HG02938 (cell line): ENCODE data around the gene CD74.
"Not testable (repeated sequence)": the region's sequence is repeated elsewhere in the genome, so short reads cannot be mapped to it uniquely, and the experiment has no call there.

Source experiments
- ATAC-seq: cut with Tn5 transposase; IDR thresholded peaks from one replicate; pipeline ENCODE4 v1.9.1; 2021; ENCODE audit warnings: mild to moderate bottlenecking, moderate library complexity; ENCODE audit not compliant: unreplicated experiment

Gene CD74

GRCh38 chr5:150441813-150442698 is 29.3 kb upstream of the CD74 start:
- no peak for ATAC-seq

- ATAC-seq, result no peak
These were observed 28.5 kb upstream of the CD74 start for GRCh38 chr5:150440948-150441812.

DNA sequence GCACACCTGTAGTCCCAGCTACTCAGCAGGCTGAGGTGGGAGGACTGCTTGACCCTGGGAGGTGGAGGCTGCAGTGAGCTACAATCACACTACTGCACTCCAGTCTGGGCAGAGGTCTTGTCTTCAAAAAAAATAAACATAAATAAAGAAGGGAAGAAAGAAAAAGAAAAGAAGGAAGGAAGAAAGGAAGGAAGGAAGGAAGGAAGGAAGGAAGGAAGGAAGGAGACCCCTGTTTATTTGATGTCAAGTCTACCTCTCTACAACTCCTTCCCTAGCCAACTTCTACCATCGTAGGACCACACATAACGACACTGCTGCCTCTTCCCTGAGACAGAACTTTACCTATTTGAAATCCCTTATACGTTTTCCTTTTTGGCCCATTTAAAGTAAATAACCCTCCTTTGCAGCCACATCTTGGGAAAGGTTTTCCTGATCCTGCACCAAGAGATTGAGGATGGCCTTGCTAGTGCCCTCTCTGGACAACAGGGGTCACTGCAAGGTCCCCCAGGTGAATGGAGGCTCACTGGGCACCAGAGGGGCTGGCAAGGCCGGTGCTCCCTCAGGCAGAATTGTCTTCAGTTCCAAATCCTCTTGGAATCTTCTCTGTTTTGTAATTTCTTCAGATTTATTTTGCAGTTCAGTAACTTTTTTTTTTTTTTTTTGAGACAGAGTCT is 26.3 kb upstream of the CD74 start:
- ATAC-seq, result no peak

- peak; percentile 96 for ATAC-seq
These were observed 23.5 kb upstream of the CD74 start for GRCh38 chr5:150436141-150436680.

DNA sequence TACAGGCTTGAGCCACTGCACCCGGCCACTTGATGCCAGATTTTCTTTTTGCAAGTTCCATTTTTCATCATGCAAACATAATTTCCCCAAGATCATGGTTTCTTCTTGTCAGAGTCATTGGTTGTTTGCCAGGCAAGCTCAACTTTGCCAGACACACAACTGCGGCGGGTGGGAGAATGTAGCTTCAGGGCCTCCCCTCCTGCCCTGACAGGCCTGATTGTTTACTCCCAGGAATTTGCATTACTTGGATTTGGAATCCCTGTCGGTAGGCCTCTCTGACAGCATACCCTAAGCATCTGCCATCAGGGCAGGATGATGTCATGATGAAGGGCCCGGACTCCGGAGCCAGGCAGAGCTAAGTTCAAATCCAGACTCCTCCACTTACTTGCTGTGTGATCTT is 21.8 kb upstream of the CD74 start:
- no peak for ATAC-seq

GRCh38 chr5:150431574-150431973 is 18.9 kb upstream of the CD74 start:
- ATAC-seq, result no peak

GRCh38 chr5:150431048-150431447 is 18.3 kb upstream of the CD74 start:
- ATAC-seq, result no peak

- ATAC-seq, result peak; percentile 54
These were observed 16.7 kb upstream of the CD74 start for GRCh38 chr5:150429410-150429873.

GRCh38 chr5:150428978-150429377 is 16.3 kb upstream of the CD74 start:
- no peak for ATAC-seq

DNA sequence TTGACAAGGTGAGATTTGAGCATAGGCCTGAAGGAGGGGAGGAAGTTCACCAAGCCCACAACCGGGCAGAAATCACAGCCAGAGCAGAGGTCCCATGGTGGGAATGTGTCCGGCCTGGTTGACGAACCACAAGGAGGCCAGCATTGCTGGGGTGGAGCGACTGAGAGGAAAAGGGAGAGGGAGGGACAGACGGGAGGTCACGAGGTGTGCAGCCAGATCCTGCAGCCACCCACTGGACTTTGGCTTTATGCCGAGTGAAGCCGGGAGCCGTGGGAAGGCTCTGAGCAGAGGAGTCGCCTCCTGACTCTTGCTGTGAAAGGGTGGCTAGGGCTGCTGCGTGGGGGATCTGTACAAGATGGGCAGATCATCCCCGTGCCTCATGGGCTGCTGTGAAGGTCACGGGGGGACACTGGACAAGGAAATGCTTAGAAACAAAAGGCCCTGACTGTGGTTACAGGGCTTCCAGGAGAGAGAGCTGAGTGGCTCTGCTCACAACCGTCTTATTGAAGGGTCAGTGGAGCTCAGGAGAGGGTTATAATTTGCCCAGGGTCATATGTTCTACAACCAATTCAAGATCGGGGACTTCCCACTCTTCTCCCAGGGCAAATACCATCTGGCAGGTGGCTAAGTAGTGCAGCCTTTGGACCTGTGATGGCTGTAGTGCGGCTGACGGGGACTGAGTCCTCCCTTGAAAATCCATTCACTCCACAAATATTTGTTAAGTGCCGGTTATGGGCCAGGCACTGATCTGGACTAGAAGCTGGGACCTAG is 15.6 kb upstream of the CD74 start:
- ATAC-seq, result no peak

- not testable (repeated sequence) for ATAC-seq
These were observed 13.5 kb upstream of the CD74 start for GRCh38 chr5:150426165-150426564.

DNA sequence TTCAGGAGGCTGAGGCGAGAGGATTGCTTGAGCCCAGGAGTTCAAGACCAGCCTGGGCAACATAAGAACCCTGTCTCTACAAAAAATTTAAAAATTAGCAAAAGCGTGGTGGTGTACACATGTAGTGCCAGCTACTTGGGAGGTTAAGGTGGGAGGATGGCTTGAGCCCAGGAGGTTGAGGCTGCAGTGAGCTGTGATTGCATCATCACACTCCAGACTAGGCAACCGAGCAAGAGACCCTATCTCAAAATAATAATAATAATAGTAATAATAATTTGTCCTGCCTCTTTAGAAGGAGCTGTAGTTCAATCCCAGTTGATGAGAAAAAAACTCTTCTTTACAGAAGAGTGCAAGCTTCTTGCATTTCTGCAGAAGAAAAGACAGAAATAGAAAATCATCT is 10.0 kb upstream of the CD74 start:
- ATAC-seq, result no peak

GRCh38 chr5:150422075-150422474 is 9.4 kb upstream of the CD74 start:
- no peak for ATAC-seq

GRCh38 chr5:150419630-150420270 is 7.0 kb upstream of the CD74 start:
- peak; percentile 60 for ATAC-seq

DNA sequence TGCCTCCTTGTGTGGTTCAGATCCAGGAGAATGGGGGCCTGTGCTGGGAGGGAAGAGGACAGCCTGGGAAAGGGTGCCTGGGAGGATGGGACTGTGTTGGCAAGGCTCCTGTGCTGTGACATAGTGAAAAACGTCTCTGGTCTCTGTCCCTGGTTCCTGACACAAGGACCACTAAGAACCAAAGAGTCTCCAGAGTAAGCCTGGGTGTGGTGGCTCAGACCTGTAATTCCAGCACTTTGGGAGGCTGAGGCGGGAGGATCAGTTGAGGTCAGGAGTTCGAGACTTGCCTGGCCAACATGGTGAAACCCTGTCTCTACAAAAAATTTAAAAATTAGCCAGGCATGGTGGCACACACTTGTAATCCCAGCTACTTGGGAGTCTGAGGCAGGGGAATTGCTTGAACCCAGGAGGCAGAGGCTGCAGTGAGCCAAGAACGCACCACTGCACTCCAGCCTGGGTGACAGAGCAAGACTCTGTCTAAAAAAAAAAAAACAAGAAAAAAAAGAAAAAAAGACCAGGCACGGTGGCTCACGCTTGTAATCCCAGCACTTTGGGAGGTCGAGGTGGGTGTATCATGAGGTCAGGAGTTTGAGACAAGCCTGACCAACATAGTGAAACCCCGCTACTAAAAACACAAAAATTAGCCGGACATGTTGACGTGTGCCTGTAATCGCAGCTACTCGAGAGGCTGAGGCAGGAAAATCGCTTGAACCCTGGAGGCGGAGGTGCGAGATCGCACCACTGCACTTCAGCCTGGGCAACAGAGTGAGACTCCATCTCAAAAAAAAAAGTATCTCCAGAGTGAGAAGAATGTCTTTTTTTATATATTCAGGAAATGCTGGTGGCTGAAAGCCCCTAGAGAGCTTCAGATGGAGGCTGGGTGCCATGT is 1.4 kb upstream of the CD74 start:
- ATAC-seq, result not testable (repeated sequence)

DNA sequence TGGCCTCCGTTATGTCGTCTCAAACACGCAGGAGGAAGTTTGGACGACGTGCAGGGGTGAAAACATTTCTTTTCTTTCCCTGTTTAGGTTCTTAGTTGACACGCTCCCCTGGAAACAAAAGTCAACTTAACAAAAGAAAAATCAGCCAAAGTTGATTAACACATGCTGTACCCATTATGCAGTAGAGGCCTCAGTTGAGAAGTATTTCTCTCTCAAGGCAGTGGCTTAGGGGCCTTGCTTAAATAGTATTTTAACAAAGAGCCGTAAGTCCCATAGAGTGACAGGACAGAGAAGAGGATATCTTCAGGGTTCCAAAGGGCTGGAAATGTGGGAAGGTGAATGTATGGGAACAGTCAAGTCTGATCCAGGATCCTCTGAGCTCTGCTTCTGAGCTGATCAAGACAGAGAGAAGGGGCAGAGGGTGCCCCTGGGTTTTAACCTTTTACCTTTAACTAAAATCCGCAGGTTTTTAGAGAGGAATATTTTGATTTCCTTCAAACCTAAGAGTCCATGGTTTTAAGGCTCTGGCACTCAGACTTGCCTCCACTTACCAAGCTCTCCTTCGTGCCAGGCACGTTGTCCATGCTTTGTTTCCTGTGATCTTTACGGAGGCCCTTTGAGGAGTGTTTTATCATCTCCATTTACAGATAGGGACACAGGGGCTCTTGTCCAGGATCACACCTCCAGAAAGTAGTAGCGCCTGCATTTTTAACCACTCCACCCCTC is 629 bp upstream of the CD74 start:
- no peak for ATAC-seq

DNA sequence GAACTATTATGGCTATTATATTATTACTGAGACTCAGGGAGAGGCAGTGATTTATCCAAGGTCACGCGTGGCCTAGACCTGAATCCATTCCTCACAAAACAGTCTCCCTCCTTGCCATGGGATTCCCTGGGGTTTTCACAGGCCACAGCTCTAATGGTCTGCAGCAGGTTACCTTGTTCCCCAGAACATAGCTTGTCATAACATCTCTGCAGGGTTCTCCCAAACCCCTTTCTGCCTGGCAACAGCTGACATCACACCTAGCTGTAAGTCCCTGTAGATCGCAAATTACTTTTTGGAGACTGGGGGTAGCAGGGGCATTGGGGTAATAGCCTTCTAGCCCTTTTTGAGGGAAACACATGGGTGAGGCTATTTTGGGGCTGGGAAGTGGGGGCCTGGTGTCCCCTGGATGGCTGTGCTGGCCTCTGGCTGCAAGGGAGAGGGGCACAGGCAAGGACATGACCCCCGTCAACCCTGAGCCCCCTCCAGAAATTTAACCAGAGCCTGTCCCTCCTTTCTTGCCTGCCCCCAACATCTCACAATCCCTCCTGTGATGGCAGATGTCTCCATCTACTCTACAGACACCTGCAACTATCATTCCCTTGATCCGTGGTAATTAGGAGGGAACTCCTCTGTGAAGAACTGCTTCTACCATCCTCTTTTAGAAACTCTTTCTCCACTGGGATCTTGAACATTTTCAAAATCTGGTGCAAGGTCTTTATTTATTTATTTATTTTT is 1.3 kb downstream of the CD74 start:
- ATAC-seq, result no peak
